Liver (tissue), 9 donors: ENCODE results near the gene CARD14. TPM values are rescaled to one million over a fixed set of nuclear protein-coding genes. Genes with fewer than 3 reads are reported as not detected.
A peak's percentile ranks its signal among the peaks of the same experiment; 100 is the strongest.

Experiments used
- DNase-seq: peaks from one replicate; pipeline ENCODE4 v3.0.0-alpha.2; 2017; ENCODE audit warnings: low spot score
- H3K27ac ChIP-seq, 2 donors: one replicate each; pipeline ENCODE4 v1.7.0; 2013; ENCODE audit warnings: inconsistent platforms in 2 of 2, low read length in 2 of 2, control low read depth in 1 of 2, low read depth in 1 of 2, mild to moderate bottlenecking in 1 of 2
- H3K27me3 ChIP-seq, 4 donors: one replicate each; pipeline versions ENCODE4 v1.6.1 to v1.7.0; 2013; ENCODE audit warnings: low read length in 3 of 4, inconsistent platforms in 1 of 4, mild to moderate bottlenecking in 1 of 4, moderate library complexity in 1 of 4; ENCODE audit not compliant: control insufficient read depth in 4 of 4, insufficient read depth in 4 of 4
- H3K36me3 ChIP-seq, 4 donors: one replicate each; pipeline versions ENCODE4 v1.6.1 to v1.7.0; 2013; ENCODE audit warnings: low read length in 3 of 4, mild to moderate bottlenecking in 3 of 4, low read depth in 1 of 4, moderate library complexity in 1 of 4; ENCODE audit not compliant: control insufficient read depth in 4 of 4, insufficient read depth in 3 of 4
- H3K4me1 ChIP-seq, 4 donors: one replicate each; pipeline versions ENCODE4 v1.6.1 to v1.7.0; 2013; ENCODE audit warnings: low read length in 3 of 4, mild to moderate bottlenecking in 3 of 4, moderate library complexity in 1 of 4; ENCODE audit not compliant: control insufficient read depth in 4 of 4, insufficient read depth in 4 of 4
- H3K4me3 ChIP-seq, 3 donors: one replicate each; pipeline versions ENCODE4 v1.6.1 to v1.7.0; 2013; ENCODE audit warnings: low read length in 3 of 3, control low read depth in 1 of 3, low read depth in 1 of 3, mild to moderate bottlenecking in 1 of 3
- H3K9ac ChIP-seq, 2 donors: one replicate each; pipeline ENCODE4 v1.7.0; 2013; ENCODE audit warnings: low read length in 2 of 2, mild to moderate bottlenecking in 2 of 2, moderate library complexity in 2 of 2, control low read depth in 1 of 2, low read depth in 1 of 2
- H3K9me3 ChIP-seq, 4 donors: one replicate each; pipeline versions ENCODE4 v1.6.1 to v1.7.0; 2013; ENCODE audit warnings: low read length in 3 of 4; ENCODE audit not compliant: control insufficient read depth in 4 of 4
- CTCF ChIP-seq: fragments of 150-350 bp; IDR thresholded peaks from 2 replicates; pipeline ENCODE4 v1.5.1; 2017; ENCODE audit warnings: improper control_type of control experiment, low read depth, low read length; ENCODE audit not compliant: missing input control
- EGR1 ChIP-seq, 2 donors: IDR thresholded peaks; 2 replicates each; pipeline ENCODE4 v1.6.1; 2016 to 2018; ENCODE audit warnings: antibody characterized with exemption in 2 of 2, low read depth in 2 of 2
- FOXA2 ChIP-seq: IDR thresholded peaks from 2 replicates; pipeline ENCODE4 v1.6.1; 2016; ENCODE audit warnings: antibody characterized with exemption
- GABPA ChIP-seq, 2 donors: IDR thresholded peaks in 1 of 2; conservative IDR thresholded peaks in 1 of 2; 2 replicates each; pipeline ENCODE4 v1.6.1; 2016; ENCODE audit warnings: antibody characterized with exemption in 2 of 2, mild to moderate bottlenecking in 1 of 2, moderate library complexity in 1 of 2
- HNF4A ChIP-seq, 2 donors: conservative IDR thresholded peaks; 2 replicates each; pipeline ENCODE4 v1.6.1; 2016; ENCODE audit warnings: antibody characterized with exemption in 2 of 2, mild to moderate bottlenecking in 2 of 2
- RAD21 ChIP-seq, 2 donors: IDR thresholded peaks; 2 replicates each; pipeline ENCODE4 v1.6.1; 2016; ENCODE audit warnings: antibody characterized with exemption in 2 of 2, mild to moderate bottlenecking in 2 of 2
- SP1 ChIP-seq: IDR thresholded peaks from 2 replicates; pipeline ENCODE4 v1.6.1; 2018; ENCODE audit warnings: antibody characterized with exemption, mild to moderate bottlenecking
- TAF1 ChIP-seq: conservative IDR thresholded peaks from 2 replicates; pipeline ENCODE4 v1.6.1; 2016; ENCODE audit warnings: antibody characterized with exemption, mild to moderate bottlenecking
- ZBTB33 ChIP-seq: IDR thresholded peaks from 2 replicates; pipeline ENCODE4 v1.6.1; 2016; ENCODE audit warnings: antibody characterized with exemption
- WGBS: extraction: QIAGEN DNeasy Blood & Tissue Kit; methylation state at CpG from one replicate; pipeline ENCODE4 v1.1.7; 2013; 5-methylcytosine and 5-hydroxymethylcytosine counted together
- polyA plus RNA-seq, 2 donors: library from polyadenylated mRNA; stranded (reverse) in 1 of 2; unstranded in 1 of 2; fragments of 200-250 nt in 1 of 2; fragments of >200 nt in 1 of 2; fragmentation: Nextera tagmentation in 1 of 2; extraction: Ambion mirVana in 1 of 2; gene quantifications; one replicate each; pipeline versions ENCODE4 v1.2.1 to v1.2.3, GENCODE V29; 2013 to 2015
- total RNA-seq, 2 donors: library from RNA; depleted of rRNA; stranded (reverse); fragments of >200 nt; gene quantifications; one replicate each; pipeline ENCODE4 v1.2.3, GENCODE V29; 2014
- TF ChIP-seq, protein P1 (sequence below): IDR thresholded peaks from 2 replicates; pipeline ENCODE4 v1.6.1; 2016; ENCODE audit warnings: antibody characterized with exemption
- donor health status: healthy.
- donor health status: healthy.
- donor health status: healthy.
- donor health status: healthy.
- donor health status: healthy.

Gene CARD14
- total and polyA plus RNA-seq, 4 donors, result 0.07 to 0.70 (median 0.29) TPM

DNA sequence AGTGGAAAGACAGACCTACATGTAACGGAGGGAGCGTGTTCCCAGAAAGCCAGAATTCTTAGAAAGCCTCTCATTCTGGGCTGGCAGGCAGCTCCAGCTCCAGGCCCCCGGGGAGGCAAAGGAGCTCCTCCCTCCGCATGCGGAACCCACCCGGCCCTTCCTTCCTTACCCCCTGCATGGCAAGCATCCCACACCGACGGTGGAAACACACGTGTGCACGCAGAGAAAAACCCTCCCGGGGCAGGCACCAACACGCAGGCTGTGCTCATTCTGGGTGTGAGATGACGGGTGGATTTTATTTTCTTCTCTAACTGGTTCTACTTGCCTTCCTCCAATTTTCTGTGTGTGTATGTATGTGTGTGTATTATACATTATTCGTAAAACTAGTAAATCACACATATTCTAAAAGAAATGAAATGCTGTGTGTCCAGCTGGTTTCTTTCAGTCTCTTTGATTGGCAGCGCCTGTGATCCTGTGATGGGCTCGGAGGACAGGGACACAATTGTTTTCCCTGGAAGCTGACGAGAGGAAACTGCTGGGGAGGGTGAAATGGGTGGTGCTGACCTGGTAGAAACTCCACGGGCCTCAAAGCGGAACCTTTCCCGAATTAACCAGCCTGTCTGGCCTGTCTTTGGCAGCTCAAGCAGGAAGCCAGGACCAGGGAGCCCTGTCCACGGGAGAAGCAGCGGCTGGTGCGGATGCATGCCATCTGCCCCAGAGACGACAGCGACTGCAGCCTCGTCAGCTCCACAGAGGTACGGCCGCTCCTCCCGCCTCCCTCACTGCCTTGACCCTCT is 22.2 kb downstream of the CARD14 start:
- Histone ChIP-seq H3K9ac (no peak overlapping the region), H3K36me3 (no peaks in the 10 kb centered on the region), H3K4me1 (peaks cover 0 to 7% (median 3%) of the 10 kb centered on the region in 4 donors), H3K4me3 (no peak overlapping the region), H3K27me3 (no peaks in the 10 kb centered on the region), H3K27ac (no peak overlapping the region), H3K9me3 (no peaks in the 10 kb centered on the region)
- WGBS, result 68% methylated on average over 29 of the region's 29 CpGs
- no peak for DNase-seq
- TF ChIP-seq GABPA (IDR thresholded peaks at IDR 0.05 in 1 of 2, conservative IDR thresholded peaks at IDR 0.05 in 1 of 2) (no peak), FOXA2 (no peak), ZBTB33 (no peak)

DNA sequence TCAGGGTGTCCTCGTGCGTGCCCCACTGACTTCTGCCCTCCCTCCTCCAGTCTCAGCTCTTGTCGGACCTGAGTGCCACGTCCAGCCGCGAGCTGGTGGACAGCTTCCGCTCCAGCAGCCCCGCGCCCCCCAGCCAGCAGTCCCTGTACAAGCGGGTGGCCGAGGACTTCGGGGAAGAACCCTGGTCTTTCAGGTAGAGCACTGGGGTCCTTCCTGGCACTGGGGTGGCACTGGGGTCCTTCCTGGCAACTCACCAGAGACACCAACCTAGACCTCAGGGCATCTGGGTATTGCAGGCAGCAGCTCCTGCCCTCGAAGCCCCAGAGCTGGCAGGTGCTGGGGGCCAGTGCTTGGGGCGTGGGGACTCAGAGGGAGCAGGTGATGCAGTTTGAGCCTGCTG is 25.3 kb downstream of the CARD14 start:
- H3K4me1 ChIP-seq, result peaks cover 0 to 7% (median 3%) of the 10 kb centered on the region in 4 donors
- H3K27me3 ChIP-seq, result no peaks in the 10 kb centered on the region
- no peak overlapping the region for H3K27ac ChIP-seq
- no peak overlapping the region for H3K4me3 ChIP-seq
- DNase-seq, result no peak
- H3K36me3 ChIP-seq, result no peaks in the 10 kb centered on the region
- TF ChIP-seq, protein P1, sequence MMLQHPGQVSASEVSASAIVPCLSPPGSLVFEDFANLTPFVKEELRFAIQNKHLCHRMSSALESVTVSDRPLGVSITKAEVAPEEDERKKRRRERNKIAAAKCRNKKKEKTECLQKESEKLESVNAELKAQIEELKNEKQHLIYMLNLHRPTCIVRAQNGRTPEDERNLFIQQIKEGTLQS, result no peak
- TF ChIP-seq TAF1, result no peak
- no peaks in the 10 kb centered on the region for H3K9me3 ChIP-seq
- WGBS, result 92% methylated on average over 14 of the region's 14 CpGs
- H3K9ac ChIP-seq, result no peak overlapping the region

GRCh38 chr17:80195671-80196529 is 26.1 kb downstream of the CARD14 start:
- no peak overlapping the region for H3K9ac ChIP-seq
- WGBS, result 51% methylated on average over 27 of the region's 27 CpGs
- H3K4me3 ChIP-seq, result no peak overlapping the region
- H3K27ac ChIP-seq, result no peak overlapping the region
- DNase-seq, result no peak
- peaks cover 0 to 7% (median 3%) of the 10 kb centered on the region in 4 donors for H3K4me1 ChIP-seq
- no peaks in the 10 kb centered on the region for H3K9me3 ChIP-seq
- no peaks in the 10 kb centered on the region for H3K36me3 ChIP-seq
- H3K27me3 ChIP-seq, result no peaks in the 10 kb centered on the region
- TF ChIP-seq SP1 (no peak), CTCF (peak; percentile 63), FOXA2 (no peak), RAD21 (IDR thresholded peaks at IDR 0.05) (peak; percentile 78 to 85), EGR1 (IDR thresholded peaks at IDR 0.05; ENCODE audit: low read depth in 2 of 2) (no peak), HNF4A (conservative IDR thresholded peaks at IDR 0.05) (peak in 1 of 2 donors; percentile 48)
- TF ChIP-seq, protein P1, result no peak
